ENCODE results near the gene VASN. TPM values are rescaled to one million over a fixed set of nuclear protein-coding genes. Genes with fewer than 3 reads are reported as not detected.
"Not testable (repeated sequence)": the region's sequence is repeated elsewhere in the genome, so short reads cannot be mapped to it uniquely, and the experiment has no call there.

VASN gene
- total RNA-seq, 1 donor from 2014 or later: 62.7 TPM

DNA sequence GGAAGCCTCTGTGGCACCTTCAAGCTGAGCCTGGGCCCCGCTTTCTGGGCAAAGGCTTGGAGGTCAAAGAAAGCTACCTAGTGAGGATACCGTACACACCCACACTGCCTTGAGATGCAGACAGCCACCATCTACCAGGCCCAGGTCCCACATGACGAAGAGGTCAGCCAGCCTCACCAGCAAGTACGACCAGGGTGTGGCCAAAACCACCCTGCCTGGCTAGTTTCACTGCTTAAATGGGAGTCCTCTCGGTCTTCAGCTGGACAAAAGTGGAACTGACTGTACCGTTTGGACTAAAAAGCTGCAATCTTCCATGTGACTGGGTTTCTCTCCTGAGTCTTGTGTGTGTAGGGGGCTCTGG, 21.6 kb downstream of the VASN start:
- DNase-seq (ENCODE audit: extremely low spot score, unreplicated experiment): no peak
- Mint-ChIP-seq H3K27me3 (ENCODE audit: unreplicated experiment) (no peaks in the 10 kb centered on the region), H3K27ac (ENCODE audit: unreplicated experiment) (peak overlapping the region; percentile 77)

DNA sequence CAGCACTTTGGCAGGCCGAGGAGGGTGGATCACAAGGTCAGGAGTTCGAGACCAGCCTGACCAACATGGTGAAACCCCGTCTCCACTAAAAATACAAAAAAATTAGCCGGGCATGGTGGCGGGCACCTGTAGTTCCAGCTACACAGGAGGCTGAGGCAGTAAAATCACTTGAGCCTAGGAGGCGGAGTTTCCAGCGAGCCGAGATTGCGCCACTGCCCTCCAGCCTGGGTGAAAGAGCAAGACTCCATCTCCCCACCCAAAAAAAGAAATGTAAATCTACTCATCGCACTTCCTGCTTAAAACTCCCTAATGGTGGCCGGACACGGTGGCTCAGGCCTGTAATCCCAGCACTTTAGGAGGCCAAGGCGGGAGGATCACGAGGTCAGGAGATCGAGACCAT, 22.2 kb downstream of the VASN start:
- not testable (repeated sequence) for H3K36me3 Mint-ChIP-seq (ENCODE audit: unreplicated experiment); H3K4me3 Mint-ChIP-seq (ENCODE audit: unreplicated experiment); H3K27me3 Mint-ChIP-seq (ENCODE audit: unreplicated experiment); DNase-seq (ENCODE audit: extremely low spot score, unreplicated experiment); H3K9me3 Mint-ChIP-seq (ENCODE audit: unreplicated experiment)
- H3K4me1 Mint-ChIP-seq (ENCODE audit: unreplicated experiment): peaks cover 50% of the 10 kb centered on the region
- H3K27ac Mint-ChIP-seq (ENCODE audit: unreplicated experiment): peak overlapping the region; percentile 77

More for the DNA sequence above, 21.6 kb downstream of the VASN start:
- Mint-ChIP-seq H3K4me3 (ENCODE audit: unreplicated experiment) (no peak overlapping the region), H3K9me3 (ENCODE audit: unreplicated experiment) (no peaks in the 10 kb centered on the region), H3K36me3 (ENCODE audit: unreplicated experiment) (no peaks in the 10 kb centered on the region), H3K4me1 (ENCODE audit: unreplicated experiment) (peaks cover 56% of the 10 kb centered on the region)
- TF ChIP-seq, protein P1, sequence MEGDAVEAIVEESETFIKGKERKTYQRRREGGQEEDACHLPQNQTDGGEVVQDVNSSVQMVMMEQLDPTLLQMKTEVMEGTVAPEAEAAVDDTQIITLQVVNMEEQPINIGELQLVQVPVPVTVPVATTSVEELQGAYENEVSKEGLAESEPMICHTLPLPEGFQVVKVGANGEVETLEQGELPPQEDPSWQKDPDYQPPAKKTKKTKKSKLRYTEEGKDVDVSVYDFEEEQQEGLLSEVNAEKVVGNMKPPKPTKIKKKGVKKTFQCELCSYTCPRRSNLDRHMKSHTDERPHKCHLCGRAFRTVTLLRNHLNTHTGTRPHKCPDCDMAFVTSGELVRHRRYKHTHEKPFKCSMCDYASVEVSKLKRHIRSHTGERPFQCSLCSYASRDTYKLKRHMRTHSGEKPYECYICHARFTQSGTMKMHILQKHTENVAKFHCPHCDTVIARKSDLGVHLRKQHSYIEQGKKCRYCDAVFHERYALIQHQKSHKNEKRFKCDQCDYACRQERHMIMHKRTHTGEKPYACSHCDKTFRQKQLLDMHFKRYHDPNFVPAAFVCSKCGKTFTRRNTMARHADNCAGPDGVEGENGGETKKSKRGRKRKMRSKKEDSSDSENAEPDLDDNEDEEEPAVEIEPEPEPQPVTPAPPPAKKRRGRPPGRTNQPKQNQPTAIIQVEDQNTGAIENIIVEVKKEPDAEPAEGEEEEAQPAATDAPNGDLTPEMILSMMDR (IDR thresholded peaks at IDR 0.05): no peak

DNA sequence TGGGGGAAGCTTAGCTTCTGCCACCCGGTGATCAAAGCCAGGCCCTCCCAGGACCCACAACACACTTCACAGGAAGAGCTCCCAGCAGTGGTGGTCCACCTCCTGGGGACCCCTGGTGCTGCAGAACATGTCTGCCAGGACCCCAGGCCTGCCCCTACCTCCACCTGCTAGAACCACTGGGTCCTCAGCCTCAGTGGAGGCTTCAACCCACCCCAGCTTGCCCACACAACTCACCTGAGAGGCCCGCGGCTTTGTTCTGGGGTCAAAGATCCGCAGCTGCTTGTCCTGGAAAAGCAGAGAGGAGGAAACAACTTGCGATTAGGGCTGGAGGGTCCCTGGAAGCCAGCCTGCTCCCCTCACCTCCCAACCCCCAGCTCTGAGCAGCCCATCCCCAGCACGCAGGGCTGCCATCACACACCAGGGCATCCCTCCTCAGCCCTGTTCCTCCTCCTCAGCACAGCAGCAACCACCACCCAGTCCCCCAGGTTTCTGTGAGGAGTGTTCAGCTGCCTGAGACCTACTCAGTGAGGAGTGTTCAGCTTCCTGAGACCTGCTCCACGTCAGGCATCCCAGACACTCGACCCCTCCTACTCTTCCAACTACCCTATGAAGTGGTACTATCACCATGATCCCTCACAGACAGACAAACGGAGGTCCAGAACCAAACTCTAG, 23.5 kb downstream of the VASN start:
- H3K9me3 Mint-ChIP-seq (ENCODE audit: unreplicated experiment): no peaks in the 10 kb centered on the region
- H3K27me3 Mint-ChIP-seq (ENCODE audit: unreplicated experiment): no peaks in the 10 kb centered on the region
- H3K4me1 Mint-ChIP-seq (ENCODE audit: unreplicated experiment): peaks cover 37% of the 10 kb centered on the region
- H3K27ac Mint-ChIP-seq (ENCODE audit: unreplicated experiment): no peak overlapping the region
- H3K36me3 Mint-ChIP-seq (ENCODE audit: unreplicated experiment): peaks cover 4% of the 10 kb centered on the region
- H3K4me3 Mint-ChIP-seq (ENCODE audit: unreplicated experiment): no peak overlapping the region
- DNase-seq (ENCODE audit: extremely low spot score, unreplicated experiment): no peak
- TF ChIP-seq, protein P1 (IDR thresholded peaks at IDR 0.05): no peak

DNA sequence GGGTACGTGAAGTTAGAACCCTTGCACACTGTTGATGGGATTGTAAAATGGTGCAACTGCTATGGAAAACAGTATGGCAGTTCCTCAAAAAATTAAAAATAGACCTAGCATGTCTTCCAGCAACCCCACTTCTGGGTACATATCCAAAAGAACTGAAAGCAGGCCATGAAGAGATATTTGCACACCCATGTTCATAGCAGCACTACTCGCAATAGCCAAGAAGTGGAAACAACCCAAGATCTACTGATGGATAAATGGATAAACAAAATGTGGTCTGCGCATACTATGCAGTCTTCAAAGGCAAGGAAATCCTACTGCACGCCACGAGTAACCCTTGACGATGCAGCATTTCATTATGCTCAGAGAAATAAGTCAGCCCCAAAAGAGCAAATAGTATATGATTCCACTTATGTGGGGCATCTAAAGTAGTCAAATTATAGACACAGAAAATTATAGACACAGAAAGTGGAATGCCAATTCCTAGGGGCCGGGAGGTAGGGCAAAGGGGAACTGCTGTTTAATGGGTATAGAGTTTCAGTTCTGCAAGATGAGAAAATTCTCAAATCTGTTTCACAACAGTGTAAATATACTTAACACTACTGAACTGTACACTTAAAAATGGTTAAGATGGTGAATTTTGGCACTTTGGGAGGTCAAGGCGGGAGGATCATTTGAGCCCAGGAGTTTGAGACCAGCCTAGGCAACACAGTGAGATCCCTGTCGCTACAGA, 27.5 kb downstream of the VASN start:
- TF ChIP-seq, protein P1 (IDR thresholded peaks at IDR 0.05): no peak
- H3K4me1 Mint-ChIP-seq (ENCODE audit: unreplicated experiment): peaks cover 8% of the 10 kb centered on the region
- DNase-seq (ENCODE audit: extremely low spot score, unreplicated experiment): no peak
- H3K4me3 Mint-ChIP-seq (ENCODE audit: unreplicated experiment): no peak overlapping the region
- peaks cover 14% of the 10 kb centered on the region for H3K36me3 Mint-ChIP-seq (ENCODE audit: unreplicated experiment)
- no peaks in the 10 kb centered on the region for H3K9me3 Mint-ChIP-seq (ENCODE audit: unreplicated experiment)
- no peak overlapping the region for H3K27ac Mint-ChIP-seq (ENCODE audit: unreplicated experiment)
- no peaks in the 10 kb centered on the region for H3K27me3 Mint-ChIP-seq (ENCODE audit: unreplicated experiment)

DNA sequence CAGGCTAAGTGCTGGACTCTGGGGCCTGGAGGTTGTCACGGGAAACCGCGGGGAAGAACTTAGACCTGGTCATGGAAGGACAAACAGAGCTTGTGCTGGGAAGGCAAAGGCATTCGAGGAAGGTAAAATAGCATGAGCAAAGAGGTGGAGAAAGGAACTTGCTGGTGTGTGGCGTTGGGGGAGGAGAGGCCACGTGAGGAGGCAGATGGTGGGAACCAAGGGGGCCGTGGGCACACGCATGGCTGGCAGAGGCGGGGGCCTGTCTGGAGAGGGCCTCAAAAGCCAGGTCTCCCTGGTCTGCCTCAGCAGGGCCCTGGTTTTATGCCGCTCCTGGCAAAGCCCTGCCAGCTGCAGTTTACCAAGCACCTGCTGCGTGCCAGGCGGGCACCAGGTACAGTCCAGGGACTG, 29.4 kb downstream of the VASN start:
- peaks cover 4% of the 10 kb centered on the region for H3K4me1 Mint-ChIP-seq (ENCODE audit: unreplicated experiment)
- H3K27ac Mint-ChIP-seq (ENCODE audit: unreplicated experiment): no peak overlapping the region
- TF ChIP-seq, protein P1 (IDR thresholded peaks at IDR 0.05): no peak
- no peaks in the 10 kb centered on the region for H3K27me3 Mint-ChIP-seq (ENCODE audit: unreplicated experiment)
- no peak overlapping the region for H3K4me3 Mint-ChIP-seq (ENCODE audit: unreplicated experiment)
- H3K36me3 Mint-ChIP-seq (ENCODE audit: unreplicated experiment): peaks cover 21% of the 10 kb centered on the region
- no peaks in the 10 kb centered on the region for H3K9me3 Mint-ChIP-seq (ENCODE audit: unreplicated experiment)
- DNase-seq (ENCODE audit: extremely low spot score, unreplicated experiment): no peak

Data from osteocyte (in vitro differentiated cells).